NB4 (cell line): ENCODE data around the gene NTRK2.

Experiments used
- DNase-seq: peaks from one replicate; pipeline ENCODE4 v3.0.0; 2010; ENCODE audit warnings: low read depth
- H3K4me3 ChIP-seq: one replicate; pipeline ENCODE4 v1.5.1; 2011; ENCODE audit warnings: mild to moderate bottlenecking, low read depth, low read length, moderate library complexity
- CTCF ChIP-seq: IDR thresholded peaks from one replicate; pipeline ENCODE4 v1.5.1; 2012; ENCODE audit warnings: low read depth, low read length
- MYC ChIP-seq: IDR thresholded peaks from 2 replicates; pipeline ENCODE4 v1.6.1; 2011; ENCODE audit warnings: low read depth, low read length
- POLR2A ChIP-seq: IDR thresholded peaks from 2 replicates; pipeline ENCODE4 v1.6.1; 2011; ENCODE audit warnings: mild to moderate bottlenecking; ENCODE audit not compliant: insufficient read length; ENCODE audit errors: extremely low read depth
- TF ChIP-seq, protein P1 (sequence below): IDR thresholded peaks from 2 replicates; pipeline ENCODE4 v1.6.1; 2011; ENCODE audit warnings: low read depth, low read length

The NTRK2 gene

DNA sequence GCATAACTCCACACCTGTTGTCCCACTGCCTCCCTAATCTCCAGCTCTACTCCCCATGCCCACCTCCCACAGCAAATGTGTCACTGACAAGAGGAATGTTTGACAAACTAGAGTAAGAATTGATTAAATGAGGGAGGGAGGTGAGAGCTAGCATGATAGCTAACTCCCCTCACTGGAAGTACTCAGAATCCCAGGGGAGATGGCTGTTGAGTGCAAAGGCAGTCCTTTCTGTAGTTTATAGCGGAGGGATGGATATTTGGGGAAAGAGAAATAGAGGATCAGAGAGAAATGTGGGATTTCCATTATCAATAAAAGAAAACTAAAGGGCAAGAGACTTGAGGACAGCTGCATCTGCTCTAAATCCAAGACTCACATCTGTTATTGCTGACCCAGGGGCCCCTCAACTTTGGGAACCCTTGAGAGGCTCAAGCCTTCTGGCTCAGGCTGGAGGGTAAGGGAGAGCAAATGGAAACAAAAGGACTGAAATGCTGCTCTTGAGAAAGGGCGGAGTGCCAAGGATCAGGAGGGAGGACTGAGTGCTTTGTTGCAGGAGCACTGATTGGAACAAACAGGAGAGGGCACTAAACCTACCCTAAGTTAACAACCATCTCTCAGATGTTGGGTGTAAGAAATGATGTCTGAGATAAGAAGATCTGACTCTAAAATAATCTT lies 372.1 kb downstream of the NTRK2 start:
- no peak for TF ChIP-seq MYC
- TF ChIP-seq CTCF = no peak
- TF ChIP-seq POLR2A = no peak
- TF ChIP-seq, protein P1, sequence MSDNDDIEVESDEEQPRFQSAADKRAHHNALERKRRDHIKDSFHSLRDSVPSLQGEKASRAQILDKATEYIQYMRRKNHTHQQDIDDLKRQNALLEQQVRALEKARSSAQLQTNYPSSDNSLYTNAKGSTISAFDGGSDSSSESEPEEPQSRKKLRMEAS = no peak
- H3K4me3 ChIP-seq = no peak overlapping the region
- no peak for DNase-seq

GRCh38 chr9:85042981-85043647 lies 373.6 kb downstream of the NTRK2 start:
- no peak for DNase-seq
- H3K4me3 ChIP-seq = no peak overlapping the region
- TF ChIP-seq MYC (no peak), CTCF (no peak), POLR2A (no peak)
- TF ChIP-seq, protein P1 = no peak

DNA sequence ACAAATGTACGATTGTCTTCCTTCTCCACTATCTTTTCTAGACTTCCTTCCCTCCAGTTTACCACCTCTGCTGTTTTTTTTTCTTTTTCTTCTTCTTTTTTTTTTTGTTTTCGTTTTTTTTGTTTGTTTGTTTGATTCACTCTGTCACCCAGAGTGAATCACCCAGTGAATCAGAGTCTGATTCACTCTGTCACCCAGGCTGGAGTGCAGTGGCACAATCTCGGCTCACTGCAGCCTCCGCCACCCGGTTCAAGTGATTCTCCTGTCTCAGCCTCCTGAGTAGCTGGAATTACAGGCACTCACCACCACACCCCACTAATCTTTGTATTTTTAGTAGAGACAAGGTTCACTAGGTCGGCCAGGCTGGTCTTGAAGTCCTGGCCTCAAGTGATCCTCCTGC lies 375.7 kb downstream of the NTRK2 start:
- no peak overlapping the region for H3K4me3 ChIP-seq
- no peak for TF ChIP-seq CTCF
- TF ChIP-seq, protein P1 = no peak
- TF ChIP-seq POLR2A = no peak
- TF ChIP-seq MYC = no peak
- DNase-seq = no peak

GRCh38 chr9:85046475-85046874 lies 376.9 kb downstream of the NTRK2 start:
- H3K4me3 ChIP-seq = no peak overlapping the region
- no peak for TF ChIP-seq CTCF
- no peak for TF ChIP-seq POLR2A
- TF ChIP-seq, protein P1 = no peak
- no peak for TF ChIP-seq MYC
- DNase-seq = no peak

GRCh38 chr9:85053206-85053786 lies 383.8 kb downstream of the NTRK2 start:
- TF ChIP-seq POLR2A (no peak), CTCF (no peak), MYC (no peak)
- TF ChIP-seq, protein P1 = no peak
- no peak overlapping the region for H3K4me3 ChIP-seq
- DNase-seq = no peak
